Right cardiac atrium (tissue), 5 donors: ENCODE measurements around the gene GUK1. TPM values are rescaled to one million over a fixed set of nuclear protein-coding genes. Genes with fewer than 3 reads are reported as not detected.

Source experiments
- ATAC-seq, 2 donors: fragments of 200-7000 bp; cut with Tn5 transposase; one replicate each; pipeline versions ENCODE4 v1.8.0 to v1.9.1; 2020; ENCODE audit warnings: moderate library complexity in 2 of 2, mild to moderate bottlenecking in 1 of 2
- DNase-seq, 3 donors: peaks; one replicate each; pipeline ENCODE4 v3.0.0-alpha.2; 2020
- H3K27ac ChIP-seq: one replicate; pipeline ENCODE4 v1.5.1; 2013; ENCODE audit warnings: mild to moderate bottlenecking, low read length, control low read depth, moderate library complexity
- H3K27me3 ChIP-seq: one replicate; pipeline ENCODE4 v1.6.1; 2013; ENCODE audit not compliant: control insufficient read depth, insufficient read depth
- H3K4me1 ChIP-seq: one replicate; pipeline ENCODE4 v1.6.1; 2013; ENCODE audit warnings: low read length; ENCODE audit not compliant: control insufficient read depth, insufficient read depth
- H3K4me3 ChIP-seq: one replicate; pipeline ENCODE4 v1.5.1; 2013; ENCODE audit warnings: low read length, control low read depth
- H3K9me3 ChIP-seq: one replicate; pipeline ENCODE4 v1.6.1; 2013; ENCODE audit warnings: low read length; ENCODE audit not compliant: control insufficient read depth
- WGBS: extraction: QIAGEN DNeasy Blood & Tissue Kit; methylation state at CpG from one replicate; pipeline ENCODE4 v1.1.7; 2013; 5-methylcytosine and 5-hydroxymethylcytosine counted together
- intact Hi-C, 4 donors: fragments of 100-400 bp; cut with DNase I; formaldehyde crosslinking; loops; one replicate each; pipeline versions ENCODE4 v1.11.0 to v1.14.0; 2022 to 2023
- polyA plus RNA-seq: library from polyadenylated mRNA; stranded (reverse); fragments of 200-250 nt; gene quantifications from one replicate; pipeline ENCODE4 v1.2.3, GENCODE V29; 2013
- total RNA-seq, 4 donors: library from RNA; stranded (reverse); fragmentation: NEBNext Ultra II Directional; extraction: Animal tissue kit (Norgen Biotek cat#: 25700); gene quantifications; one replicate each; pipeline ENCODE4 v1.2.1, GENCODE V29; 2021
- donor health status: healthy with polysubstance abuse.
- donor health status: DM: no; HTN: yes; CAD: no.
- donor health status: DM: no; HTN: no; CAD: no.
- donor health status: DM: no; HTN: yes; CAD: no; lungs with severe emphysema.
- donor health status: DM: yes; HTN: yes; CAD: no.

The GUK1 gene
- total and polyA plus RNA-seq, 5 donors = 151 to 315 (median 182) TPM

DNA sequence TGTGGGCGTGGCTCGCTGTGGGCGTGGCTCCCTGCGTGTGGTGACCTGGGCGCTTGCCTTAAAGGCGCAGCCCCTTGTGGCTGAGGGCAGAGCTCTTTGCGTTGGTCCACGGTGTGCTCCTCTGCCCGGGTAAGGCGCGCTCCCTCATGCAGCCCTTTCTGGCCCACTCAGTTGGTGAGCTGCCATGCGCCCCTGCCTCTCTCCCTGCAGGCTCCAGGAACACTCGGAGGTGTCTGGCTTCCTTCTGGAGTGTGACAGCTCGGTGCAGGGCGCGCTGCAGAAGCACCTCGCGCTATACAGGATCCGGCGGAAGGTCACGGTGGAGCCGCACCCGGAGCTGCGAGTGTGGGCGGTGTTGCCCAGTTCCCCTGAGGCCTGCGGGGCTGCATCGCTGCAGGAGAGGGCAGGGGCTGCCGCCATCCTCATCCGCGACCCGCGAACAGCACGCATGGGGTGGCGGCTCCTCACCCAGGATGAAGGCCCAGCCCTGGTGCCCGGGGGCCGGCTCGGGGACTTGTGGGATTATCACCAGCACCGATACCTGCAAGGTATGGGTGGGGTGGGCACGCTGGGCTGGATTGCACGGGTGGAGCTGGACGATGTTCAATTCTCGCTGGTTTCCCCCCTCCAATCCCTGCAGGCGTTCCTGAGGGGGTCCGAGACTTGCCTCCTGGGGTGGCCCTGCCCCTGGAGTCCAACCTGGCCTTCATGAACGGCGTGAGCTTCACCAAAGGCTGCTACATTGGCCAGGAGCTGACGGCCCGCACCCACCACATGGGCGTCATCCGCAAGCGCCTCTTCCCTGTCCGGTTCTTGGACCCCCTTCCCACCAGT lies 34.6 kb downstream of the GUK1 start:
- Histone ChIP-seq H3K4me1 (no peaks in the 10 kb centered on the region), H3K4me3 (no peak overlapping the region), H3K27me3 (no peaks in the 10 kb centered on the region), H3K9me3 (no peaks in the 10 kb centered on the region), H3K27ac (no peak overlapping the region)
- intact Hi-C loops = no loop called here
- peak in 1 of 3 donors; percentile 29 for DNase-seq
- 93% methylated on average over 52 of the region's 52 CpGs for WGBS
- ATAC-seq = peak; percentile 9 to 20

DNA sequence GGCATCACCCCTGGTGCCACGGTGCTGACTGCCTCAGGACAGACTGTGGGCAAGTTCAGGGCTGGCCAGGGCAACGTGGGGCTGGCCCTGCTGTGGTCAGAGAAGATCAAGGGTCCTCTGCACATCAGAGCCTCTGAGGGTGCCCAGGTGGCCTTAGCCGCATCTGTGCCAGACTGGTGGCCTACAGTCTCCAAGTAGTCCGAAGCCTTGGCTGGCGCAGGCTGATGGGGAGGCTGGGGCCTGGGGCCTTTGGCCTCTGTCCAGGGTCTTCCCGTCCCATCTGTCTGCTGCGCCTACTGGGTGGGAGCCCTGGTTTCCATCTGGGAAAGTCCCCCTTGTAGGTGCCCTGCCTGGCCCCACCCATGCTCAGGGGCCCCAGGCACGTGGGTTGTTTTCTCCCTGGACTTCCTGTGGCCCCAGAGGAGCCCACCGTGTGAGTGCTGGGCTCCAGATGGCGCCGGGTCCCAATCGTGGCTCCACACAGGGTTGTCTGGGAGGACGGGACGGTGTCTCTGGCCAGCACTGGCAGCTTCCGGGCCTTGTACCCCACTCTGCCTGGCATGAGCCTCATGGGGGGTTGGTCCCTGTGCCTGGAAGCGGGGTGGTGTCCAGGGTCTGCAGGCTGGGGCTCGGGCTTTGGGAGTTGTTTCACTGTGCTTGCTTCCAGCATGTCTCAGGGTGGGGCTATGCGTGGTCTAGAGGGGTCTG lies 35.4 kb downstream of the GUK1 start:
- no peak overlapping the region for H3K4me3 ChIP-seq
- ATAC-seq (no peak), DNase-seq (no peak)
- 91% methylated on average over 18 of the region's 18 CpGs for WGBS
- H3K27me3 ChIP-seq = no peaks in the 10 kb centered on the region
- H3K9me3 ChIP-seq = no peaks in the 10 kb centered on the region
- intact Hi-C loops = no loop called here
- no peaks in the 10 kb centered on the region for H3K4me1 ChIP-seq
- no peak overlapping the region for H3K27ac ChIP-seq

- Histone ChIP-seq H3K4me1 (no peaks in the 10 kb centered on the region), H3K9me3 (no peaks in the 10 kb centered on the region), H3K27me3 (no peaks in the 10 kb centered on the region), H3K4me3 (no peak overlapping the region), H3K27ac (no peak overlapping the region)
- WGBS = 94% methylated on average over 4 of the region's 4 CpGs
- DNase-seq (no peak), ATAC-seq (no peak)
- intact Hi-C loops = no loop called here
Observed at GRCh38 chr1:228176024-228176395, 35.9 kb downstream of the GUK1 start.

DNA sequence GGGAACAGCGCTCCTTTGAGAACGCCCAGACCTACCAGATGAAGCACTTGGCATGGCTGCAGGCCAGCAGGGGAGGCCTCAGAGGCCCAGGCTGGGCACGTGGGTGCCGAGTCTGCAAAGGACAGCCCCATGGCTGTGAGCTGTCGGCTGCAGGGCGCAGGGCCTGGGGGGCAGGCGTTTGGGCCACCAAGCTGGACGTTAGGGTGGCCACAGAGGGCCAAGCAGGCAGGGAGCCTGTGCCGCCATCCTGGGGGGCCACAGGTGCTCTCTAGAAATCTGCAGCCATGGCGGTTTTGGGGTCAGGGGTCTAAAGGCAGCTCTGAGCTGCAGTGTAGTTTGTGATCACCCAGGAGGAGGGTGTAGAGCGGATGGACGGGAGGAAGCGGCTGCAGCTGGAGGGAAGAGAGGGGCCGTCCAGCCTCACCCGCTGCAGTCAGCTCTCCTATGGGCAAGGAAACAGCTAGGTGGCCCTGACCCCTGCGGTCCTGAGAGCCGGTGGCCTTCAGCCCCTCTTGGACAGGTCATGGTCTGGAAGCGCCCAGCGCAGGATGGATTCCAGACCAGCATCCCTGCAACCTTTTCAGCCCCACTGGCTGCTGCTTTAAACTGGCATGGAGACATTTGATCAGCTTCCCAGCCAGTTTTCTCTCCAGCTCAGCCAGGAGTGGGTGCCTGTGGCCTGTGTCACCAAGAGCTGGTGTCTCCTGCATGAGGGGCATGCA lies 36.5 kb downstream of the GUK1 start:
- Histone ChIP-seq H3K27me3 (no peaks in the 10 kb centered on the region), H3K4me3 (no peak overlapping the region), H3K4me1 (no peaks in the 10 kb centered on the region), H3K9me3 (no peaks in the 10 kb centered on the region), H3K27ac (no peak overlapping the region)
- DNase-seq (no peak), ATAC-seq (peak in 1 of 2 donors; percentile 38)
- intact Hi-C loops = no loop called here
- 90% methylated on average over 19 of the region's 19 CpGs for WGBS

- H3K27ac ChIP-seq = no peak overlapping the region
- no peaks in the 10 kb centered on the region for H3K4me1 ChIP-seq
- no peaks in the 10 kb centered on the region for H3K9me3 ChIP-seq
- no peaks in the 10 kb centered on the region for H3K27me3 ChIP-seq
- ATAC-seq = no peak
- intact Hi-C loops = no loop called here
- no peak overlapping the region for H3K4me3 ChIP-seq
- WGBS = 86% methylated on average over 5 of the region's 5 CpGs
- no peak for DNase-seq
Observed at GRCh38 chr1:228177183-228177475, 37.0 kb downstream of the GUK1 start.

GRCh38 chr1:228177721-228178710 lies 37.9 kb downstream of the GUK1 start:
- H3K27ac ChIP-seq = no peak overlapping the region
- no peak for DNase-seq
- 86% methylated on average over 12 of the region's 12 CpGs for WGBS
- no peak overlapping the region for H3K4me3 ChIP-seq
- no peak for ATAC-seq
- intact Hi-C loops = no loop called here
- H3K4me1 ChIP-seq = no peaks in the 10 kb centered on the region
- H3K27me3 ChIP-seq = no peaks in the 10 kb centered on the region
- H3K9me3 ChIP-seq = no peaks in the 10 kb centered on the region

- ATAC-seq = peak; percentile 44 to 83
- intact Hi-C loops = no loop called here
Observed at GRCh38 chr1:228178737-228179684, 38.9 kb downstream of the GUK1 start.

DNA sequence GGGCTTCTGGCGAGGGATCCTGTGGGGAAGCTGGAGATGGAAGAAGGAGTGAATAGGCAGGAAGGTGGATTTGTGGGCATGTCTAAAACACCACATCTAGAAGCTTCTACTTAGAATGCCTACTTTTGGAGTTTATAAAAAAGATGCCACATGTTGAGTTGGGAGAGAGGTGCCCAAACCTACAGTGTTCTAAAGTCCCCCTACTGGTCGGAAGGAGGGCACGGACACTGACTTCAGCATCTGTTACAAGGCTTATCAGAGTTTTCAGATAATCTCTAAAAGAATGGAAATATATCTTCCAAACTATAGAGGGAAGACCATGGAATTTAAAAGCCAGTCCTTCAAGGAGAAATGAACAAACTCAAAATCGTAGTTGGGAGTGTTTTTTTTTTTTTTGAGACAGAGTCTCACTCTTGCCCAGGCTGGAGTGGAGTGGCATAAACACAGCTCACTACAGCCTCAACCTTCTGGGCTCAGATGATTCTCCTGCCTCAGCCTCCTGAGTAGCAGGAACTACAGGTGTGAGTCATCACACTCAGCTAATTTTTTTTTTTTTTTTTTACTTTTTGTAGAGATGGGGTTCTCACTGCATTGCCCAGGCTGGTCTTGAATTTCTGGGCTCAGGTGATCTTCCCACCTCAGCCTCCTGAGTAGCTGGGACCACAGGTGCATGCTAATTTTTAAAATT lies 40.3 kb downstream of the GUK1 start:
- no peaks in the 10 kb centered on the region for H3K9me3 ChIP-seq
- intact Hi-C loops = no loop called here
- no peak for ATAC-seq
- H3K4me3 ChIP-seq = no peak overlapping the region
- no peak overlapping the region for H3K27ac ChIP-seq
- no peaks in the 10 kb centered on the region for H3K27me3 ChIP-seq
- no peak for DNase-seq
- 76% methylated on average over 4 of the region's 4 CpGs for WGBS
- no peaks in the 10 kb centered on the region for H3K4me1 ChIP-seq

More at GRCh38 chr1:228178737-228179684, 38.9 kb downstream of the GUK1 start:
- Histone ChIP-seq H3K27me3 (no peaks in the 10 kb centered on the region), H3K4me3 (no peak overlapping the region), H3K9me3 (no peaks in the 10 kb centered on the region), H3K4me1 (no peaks in the 10 kb centered on the region), H3K27ac (no peak overlapping the region)
- peak in 2 of 3 donors; percentile 36 to 66 for DNase-seq
- 74% methylated on average over 12 of the region's 12 CpGs for WGBS

DNA sequence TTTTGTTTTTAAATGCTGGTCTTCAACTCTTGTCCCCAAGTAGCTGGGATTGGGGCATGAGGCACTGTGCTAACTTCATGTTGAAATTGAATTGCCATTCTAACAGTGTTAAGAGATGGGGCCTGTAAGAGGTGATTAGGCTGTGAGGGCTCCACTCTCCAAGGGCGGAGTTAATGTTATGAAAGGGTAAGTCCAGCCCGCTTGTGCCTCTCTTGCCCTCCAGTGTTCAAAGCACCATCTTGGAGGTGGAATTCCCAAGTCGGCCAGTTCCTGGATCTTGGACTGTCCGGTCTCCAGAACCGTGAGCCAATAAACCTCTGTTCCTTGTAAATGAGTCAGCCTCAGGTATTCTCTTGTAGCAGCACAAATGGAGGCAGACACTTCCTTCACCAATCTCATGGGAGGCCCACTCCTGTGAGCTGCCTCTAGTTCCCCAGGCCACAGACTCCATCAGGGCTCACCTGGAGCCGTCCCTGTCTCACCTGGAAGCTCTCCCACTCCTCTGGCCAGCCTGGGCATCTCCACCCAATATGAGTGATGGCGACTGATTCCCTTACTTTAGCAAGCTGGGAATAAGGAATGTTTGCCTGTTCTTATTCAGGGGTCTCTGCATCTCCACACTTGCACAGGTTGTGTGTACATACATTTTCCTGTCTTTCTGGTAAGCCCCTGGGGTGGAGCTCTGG lies 41.0 kb downstream of the GUK1 start:
- ATAC-seq = no peak
- H3K27me3 ChIP-seq = no peaks in the 10 kb centered on the region
- intact Hi-C loops = no loop called here
- H3K4me3 ChIP-seq = no peak overlapping the region
- no peaks in the 10 kb centered on the region for H3K9me3 ChIP-seq
- H3K27ac ChIP-seq = no peak overlapping the region
- no peaks in the 10 kb centered on the region for H3K4me1 ChIP-seq
- 93% methylated on average over 7 of the region's 7 CpGs for WGBS
- no peak for DNase-seq
